ENCODE measurements around the gene ZNF398. TPM values are rescaled to one million over a fixed set of nuclear protein-coding genes. Genes with fewer than 3 reads are reported as not detected.
A peak's percentile ranks its signal among the peaks of the same experiment; 100 is the strongest.

ZNF398 gene
- total and polyA plus RNA-seq, 2 of the 13 experiments (the other 11 are each of a cell fraction or from before 2014, with no cell fraction given): 3.0 to 8.9 TPM

GRCh38 chr7:149125863-149126661 is 21.2 kb upstream of the ZNF398 start, which contains the start of gene ZNF425 (continued):
- TF ChIP-seq ZFP37 (CRISPR knock-in tag; IDR thresholded peaks at IDR 0.05; ENCODE audit: borderline replicate concordance) (no peak), ATF1 (CRISPR knock-in tag; IDR thresholded peaks at IDR 0.05) (no peak), MIXL1 (CRISPR knock-in tag; IDR thresholded peaks at IDR 0.05) (peak; percentile 73), IRF1 (CRISPR knock-in tag; IDR thresholded peaks at IDR 0.05; ENCODE audit: low read depth) (no peak), ARID3A (IDR thresholded peaks at IDR 0.05; ENCODE audit: low read depth, low read length) (no peak), TCF7 (IDR thresholded peaks at IDR 0.05; ENCODE audit: low read depth) (no peak), ATF4 (CRISPR knock-in tag; IDR thresholded peaks at IDR 0.05) (peak in 1 of 2 experiments; percentile 38; a peak in 1 of 4 replicates), RFX3 (CRISPR knock-in tag; IDR thresholded peaks at IDR 0.05) (no peak; the same call in 1 of the 2 replicates), ZNF281 (CRISPR knock-in tag; IDR thresholded peaks at IDR 0.05; ENCODE audit: borderline replicate concordance) (peak; percentile 70), ZNF136 (CRISPR knock-in tag; IDR thresholded peaks at IDR 0.05; ENCODE audit: low read depth) (no peak), PRDM15 (CRISPR knock-in tag; IDR thresholded peaks at IDR 0.05) (peak; percentile 34; the same call in 1 of the 2 replicates), NR2F2 (IDR thresholded peaks at IDR 0.05; ENCODE audit: borderline replicate concordance, low read depth) (no peak), JUN (CRISPR knock-in tag; IDR thresholded peaks at IDR 0.05) (peak; percentile 73), GPN1 (CRISPR knock-in tag; IDR thresholded peaks at IDR 0.05; ENCODE audit: borderline replicate concordance) (no peak), DMTF1 (CRISPR knock-in tag; IDR thresholded peaks at IDR 0.05) (0 out of 2 replicates have a peak, but pooled peaks have one; percentile 33), DR1 (CRISPR knock-in tag; IDR thresholded peaks at IDR 0.05) (no peak; the same call in none of the 2 replicates)
